Inflammatory macrophage treated with lipopolysaccharide for 1 hour (primary cell): ENCODE data around the gene RSF1.

Experiments used
- DNase-seq, 2 donors: peaks; one replicate each; pipeline ENCODE4 v3.0.0-alpha.2; 2020 to 2022

Gene RSF1

DNA sequence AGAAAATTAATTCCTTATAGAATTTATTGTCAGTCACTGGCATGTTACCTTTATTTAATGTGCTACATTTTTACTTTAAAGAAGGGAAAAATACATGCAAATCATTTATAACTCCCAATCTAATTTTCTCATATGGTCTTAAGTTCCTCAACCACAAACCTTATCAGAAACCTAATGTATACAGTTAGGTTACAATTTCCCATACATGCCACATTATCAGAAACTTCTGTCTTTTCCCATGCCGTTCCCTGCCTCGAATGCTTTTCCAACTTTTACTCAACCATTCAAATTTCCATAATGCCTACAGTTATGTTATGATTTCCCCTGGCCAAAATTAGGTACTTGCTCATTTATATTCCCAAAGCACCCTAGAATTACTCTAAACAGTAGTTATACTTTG lies 13.5 kb downstream of the RSF1 start:
- no peak for DNase-seq

DNA sequence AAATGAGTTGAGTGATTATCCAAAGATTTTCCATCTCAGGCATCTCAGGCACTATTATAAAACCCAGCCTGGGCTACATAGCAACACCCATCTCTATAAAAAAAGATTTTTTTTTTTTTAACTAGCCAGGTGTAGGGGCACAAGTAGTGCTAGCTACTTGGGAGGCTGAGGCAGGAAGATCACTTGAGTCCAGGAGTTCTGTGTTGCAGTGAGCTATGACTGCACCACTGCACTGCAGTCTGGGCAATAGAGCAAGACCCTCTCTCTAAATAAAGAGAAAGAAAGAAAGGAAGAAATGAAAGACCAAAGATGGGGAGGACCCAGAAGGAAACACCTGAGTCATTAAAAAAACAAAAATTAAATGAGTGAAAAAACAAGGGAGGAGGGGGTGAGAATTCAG lies 14.1 kb downstream of the RSF1 start:
- no peak for DNase-seq

DNA sequence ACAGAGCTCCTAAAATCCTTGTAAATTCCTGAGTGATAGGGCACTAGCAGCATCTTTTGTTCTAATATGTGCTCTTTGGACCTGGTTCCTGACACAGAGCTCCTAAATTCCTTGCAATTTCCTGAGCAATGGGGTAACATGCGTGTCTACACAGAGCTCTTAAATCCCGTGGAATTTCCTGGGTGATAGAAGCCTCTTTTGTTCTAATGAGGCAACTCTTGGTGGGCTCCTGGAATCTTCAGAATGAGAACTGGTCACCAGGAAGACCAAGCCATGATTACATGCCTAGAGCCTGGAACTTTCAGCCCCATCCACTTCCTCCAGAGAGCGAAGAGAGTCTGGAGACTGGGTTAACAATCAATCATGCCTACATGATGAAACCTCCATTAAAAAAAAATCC lies 19.0 kb downstream of the RSF1 start:
- no peak for DNase-seq

DNA sequence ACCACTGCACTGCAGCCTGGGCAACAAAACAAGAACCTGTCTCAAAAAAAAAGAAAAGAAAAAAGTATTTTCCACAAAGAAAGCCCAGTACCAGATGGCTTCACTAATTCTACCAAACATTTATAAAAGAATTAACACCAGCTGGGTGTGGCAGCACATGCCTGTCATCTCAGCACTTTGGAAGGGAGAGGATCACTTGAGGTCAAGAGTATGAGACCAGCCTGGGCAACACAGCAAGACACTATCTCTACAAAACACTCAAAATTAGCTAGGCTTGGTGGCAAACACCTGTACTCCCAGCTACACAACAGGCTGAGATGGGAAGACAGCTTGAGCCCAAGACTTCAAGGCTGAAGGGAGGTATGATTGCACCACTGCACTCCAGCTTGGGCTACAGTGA lies 20.1 kb downstream of the RSF1 start:
- no peak for DNase-seq

DNA sequence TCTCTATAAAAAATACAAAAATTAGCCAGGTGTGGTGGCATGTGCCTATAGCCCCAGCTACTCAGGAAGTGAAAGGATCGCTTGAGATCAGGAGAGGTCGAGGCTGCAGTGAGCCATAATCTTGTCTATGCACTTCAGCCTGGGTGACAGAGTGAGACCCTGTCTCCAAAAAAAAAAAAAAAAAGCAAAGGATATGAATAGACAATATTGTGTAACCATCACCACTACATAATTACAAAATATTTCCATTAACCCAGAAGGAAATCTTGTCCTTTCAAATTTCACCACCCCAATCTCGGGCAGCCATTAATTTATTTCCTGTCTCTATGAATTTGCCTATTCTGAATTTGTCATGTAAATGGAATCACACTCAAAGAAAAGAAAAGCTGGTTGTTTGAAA lies 21.2 kb downstream of the RSF1 start:
- peak; percentile 20 to 46 for DNase-seq

DNA sequence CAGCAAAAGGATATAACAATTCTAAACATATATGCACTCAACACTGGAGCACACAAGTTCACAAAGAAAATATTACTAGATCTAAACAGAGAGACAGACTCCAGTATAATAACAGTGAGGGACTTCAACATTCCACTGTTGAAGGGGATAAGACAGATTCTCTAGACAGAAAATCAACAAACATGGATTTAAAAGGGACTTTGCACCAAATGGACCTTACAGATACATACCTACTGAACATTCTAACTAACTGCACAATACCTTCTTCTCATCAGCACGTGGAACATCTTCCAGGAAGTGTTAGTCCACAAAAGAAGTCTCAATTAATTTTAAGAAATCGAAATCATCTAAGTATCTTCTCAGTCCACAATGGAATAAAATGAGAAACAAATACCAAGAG lies 26.6 kb downstream of the RSF1 start:
- no peak for DNase-seq

DNA sequence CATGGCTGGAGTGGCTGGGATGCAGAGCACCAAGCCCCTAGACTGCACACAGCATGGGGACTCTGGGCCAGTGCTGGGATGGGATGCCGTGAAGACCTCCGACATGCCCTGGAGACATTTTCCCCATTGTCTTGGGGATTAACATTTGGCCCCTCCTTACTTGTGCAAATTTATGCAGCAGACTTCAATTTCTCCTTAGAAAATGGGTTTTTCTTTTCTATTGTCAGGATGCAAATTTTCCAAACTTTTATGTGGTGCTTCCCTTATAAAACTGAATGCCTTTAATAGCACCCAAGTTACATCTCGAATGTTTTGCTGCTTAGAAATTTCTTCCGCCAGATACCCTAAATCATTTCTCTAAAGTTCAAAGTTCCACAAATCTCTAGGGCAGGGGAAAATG lies 29.2 kb downstream of the RSF1 start:
- no peak for DNase-seq

DNA sequence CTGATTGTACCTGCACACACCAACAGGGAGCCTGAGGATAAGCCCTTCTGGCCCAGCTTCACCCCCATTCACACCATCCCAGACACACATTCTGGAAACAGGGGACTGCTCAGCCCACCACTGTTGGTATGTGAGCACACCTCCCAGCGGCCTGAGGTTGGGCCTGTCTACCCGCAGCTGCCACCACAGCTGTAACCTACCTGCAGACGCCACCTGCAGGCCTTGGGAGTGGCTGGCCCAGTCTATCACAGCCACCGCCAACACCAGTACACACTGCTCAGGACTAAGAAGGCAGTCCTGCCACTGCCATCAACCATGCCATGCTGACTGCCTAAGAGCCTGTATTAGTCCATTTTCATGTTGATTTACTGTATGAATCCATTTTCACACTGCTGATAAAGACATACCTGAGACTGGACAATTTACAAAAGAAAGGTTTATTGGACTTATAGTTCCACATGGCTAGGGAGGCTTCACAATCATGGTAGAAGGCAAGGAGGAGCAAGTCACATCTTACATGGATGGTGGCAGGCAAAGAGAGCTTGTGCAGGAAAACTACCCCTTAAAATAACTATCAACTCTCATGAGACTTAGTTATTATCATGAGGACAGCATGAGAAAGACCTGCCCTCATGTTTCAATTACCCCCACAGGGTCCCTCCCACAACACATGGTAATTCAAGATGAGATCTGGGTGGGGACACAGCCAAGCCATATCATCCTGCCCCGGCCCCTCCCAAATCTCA lies 30.6 kb downstream of the RSF1 start:
- no peak for DNase-seq

DNA sequence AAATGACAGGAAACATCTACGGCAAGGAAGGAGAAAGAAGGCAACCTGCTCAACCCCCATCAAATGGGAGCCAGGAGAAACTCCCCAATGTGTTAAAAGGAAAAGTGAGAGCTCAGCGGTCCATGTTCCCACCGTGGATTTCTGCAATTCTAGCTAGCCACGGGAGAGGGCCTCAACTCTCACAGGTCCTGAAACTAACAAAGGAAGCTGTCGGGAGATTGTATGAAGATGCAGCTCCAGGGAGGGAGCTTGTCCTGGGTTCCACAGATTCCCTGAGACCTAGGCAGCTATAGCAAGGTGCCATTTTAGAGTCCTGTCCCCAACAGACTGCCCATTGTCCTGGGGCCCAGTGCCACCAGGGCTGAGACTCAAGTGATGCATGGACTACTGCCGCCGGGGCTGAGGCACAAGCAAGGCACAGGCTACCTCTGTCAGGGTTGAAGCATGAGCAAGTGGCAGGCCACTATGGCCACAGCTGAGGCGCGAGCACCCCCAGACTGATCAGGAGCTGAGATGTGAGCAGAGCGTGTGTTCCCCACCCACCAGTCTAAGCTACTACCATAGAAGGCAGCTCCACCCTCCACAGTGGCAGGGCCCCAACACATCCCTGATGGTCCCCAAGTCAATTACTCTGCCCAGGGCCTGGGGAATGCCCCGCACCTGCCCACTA lies 31.3 kb downstream of the RSF1 start:
- no peak for DNase-seq

DNA sequence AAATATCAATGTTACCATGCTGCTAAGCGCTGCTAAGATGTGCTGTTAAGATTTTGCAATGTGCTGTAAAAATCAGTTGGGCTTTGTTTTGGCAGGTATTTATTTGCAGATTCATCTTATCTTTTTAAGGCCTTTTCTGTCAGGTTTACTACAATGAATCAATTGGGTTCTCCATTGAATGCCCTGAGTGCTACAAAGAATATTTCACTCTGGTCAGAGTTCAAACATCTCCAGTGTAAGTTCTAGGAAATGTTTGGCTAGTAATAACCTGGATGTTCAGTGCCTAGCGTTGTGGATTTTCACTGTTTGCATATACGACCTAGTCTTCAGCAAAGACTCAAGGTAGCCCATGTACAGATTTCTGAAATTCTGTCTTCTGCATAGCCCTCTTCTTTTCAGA lies 36.0 kb downstream of the RSF1 start:
- no peak for DNase-seq

DNA sequence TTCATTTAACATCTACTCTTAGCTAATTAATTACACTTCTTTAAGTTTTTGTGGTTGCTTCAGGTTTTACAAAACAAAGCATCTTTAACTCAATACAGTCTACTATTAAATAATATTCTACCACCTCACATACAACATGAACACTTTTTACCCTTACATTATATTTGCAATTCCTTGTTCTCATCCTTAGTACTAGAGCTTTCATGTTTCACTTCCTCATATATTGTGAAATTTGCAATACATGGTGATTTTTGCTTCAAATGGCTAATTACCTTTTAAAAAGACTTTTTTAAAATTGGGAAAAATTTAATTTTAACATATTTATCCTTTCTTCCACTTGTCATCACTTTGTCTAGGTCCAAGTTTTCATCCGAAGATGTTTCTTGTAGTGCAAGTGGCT lies 37.5 kb downstream of the RSF1 start:
- peak; percentile 16 to 42 for DNase-seq

DNA sequence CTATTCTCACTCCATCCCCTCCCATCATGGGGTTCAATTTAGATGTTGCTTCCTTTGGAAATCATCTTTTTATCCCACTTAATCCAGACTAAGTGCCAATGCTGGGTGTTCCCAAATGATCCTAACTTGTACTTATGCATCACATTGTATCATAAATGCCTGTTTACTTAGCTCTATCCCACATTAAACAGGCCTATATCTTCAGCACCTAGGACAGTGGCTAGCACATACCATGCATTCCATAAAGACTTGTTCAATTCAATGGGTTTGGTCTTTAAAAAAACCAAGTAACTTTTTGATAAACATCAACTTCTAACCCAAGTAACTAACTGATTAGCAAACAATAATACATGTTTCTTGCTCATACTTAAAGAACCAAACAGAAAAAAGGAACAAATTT lies 40.6 kb downstream of the RSF1 start:
- no peak for DNase-seq

DNA sequence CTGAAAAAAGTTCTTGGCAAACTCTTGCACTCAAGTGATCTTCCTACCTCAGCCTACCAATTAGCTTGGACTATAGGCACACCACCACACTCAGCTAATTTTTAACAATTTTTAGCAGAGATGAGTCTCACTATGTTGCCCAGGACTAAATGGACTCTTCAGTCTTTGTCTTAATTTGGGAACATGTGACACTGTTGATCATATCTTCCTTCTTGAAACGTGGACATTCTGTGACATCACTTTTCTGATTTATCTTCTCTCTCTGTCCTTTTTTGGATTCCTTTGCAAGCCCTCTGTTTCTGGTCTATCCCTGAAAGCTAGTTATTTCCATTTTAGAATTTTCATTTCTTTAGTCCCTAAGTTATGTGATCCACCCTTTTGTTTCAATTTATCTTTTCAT lies 42.0 kb downstream of the RSF1 start:
- DNase-seq = no peak

DNA sequence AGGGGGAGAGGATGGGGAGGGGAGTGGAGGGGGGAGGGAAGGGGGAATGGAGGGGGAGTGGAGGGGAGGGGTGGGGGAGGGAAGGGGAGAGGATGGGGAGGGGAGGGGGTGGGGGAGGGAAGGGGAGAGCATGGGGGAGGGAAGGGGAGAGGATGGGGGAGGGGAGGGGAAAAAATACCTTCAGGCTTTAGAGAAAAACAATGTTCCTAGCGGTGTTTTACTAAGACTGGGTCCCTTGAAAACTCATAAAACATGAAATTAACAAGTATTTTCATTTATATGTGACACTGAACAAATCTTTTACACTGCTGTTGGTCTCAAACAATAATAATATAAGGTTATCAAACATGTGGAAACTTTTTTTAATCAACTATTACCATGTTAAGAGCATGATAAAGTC lies 42.4 kb downstream of the RSF1 start:
- DNase-seq = no peak

DNA sequence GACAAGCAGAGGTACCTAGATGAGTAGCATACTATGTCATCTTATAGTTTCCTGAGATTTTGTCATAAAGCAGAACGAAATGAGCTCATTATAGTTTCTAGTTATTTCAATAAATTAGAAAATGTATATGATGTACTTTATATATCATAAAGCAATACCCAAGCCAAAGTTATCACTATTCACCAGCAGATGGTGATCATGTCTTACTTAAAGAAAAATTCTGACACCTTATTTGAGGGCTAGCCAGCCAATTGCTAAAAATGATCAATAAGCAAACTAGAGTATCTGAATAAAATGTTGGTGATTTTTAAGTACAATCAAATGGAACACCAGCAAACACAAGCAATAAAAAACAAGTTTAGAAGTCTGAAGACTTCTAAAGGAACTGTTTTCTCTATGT lies 44.1 kb downstream of the RSF1 start:
- peak; percentile 11 to 48 for DNase-seq

DNA sequence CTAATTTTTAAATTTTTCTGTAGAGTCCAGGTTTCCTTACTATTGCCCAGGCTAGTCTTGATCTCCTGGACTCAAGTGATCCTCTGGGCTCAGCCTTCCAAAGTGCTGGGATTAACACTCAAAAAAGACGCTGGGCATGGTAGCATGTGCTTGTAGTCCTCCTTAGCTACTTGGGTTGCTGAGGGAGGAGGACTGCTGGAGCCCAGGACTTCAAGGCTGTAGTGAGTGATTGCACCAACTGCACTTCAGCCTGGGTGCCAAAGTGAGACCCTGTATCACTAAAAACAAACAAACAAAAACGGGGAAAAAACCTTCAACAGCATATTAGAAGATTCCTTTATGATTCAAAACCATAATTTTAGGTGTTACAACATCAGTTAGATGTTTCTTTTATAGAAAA lies 44.6 kb downstream of the RSF1 start:
- DNase-seq = no peak

DNA sequence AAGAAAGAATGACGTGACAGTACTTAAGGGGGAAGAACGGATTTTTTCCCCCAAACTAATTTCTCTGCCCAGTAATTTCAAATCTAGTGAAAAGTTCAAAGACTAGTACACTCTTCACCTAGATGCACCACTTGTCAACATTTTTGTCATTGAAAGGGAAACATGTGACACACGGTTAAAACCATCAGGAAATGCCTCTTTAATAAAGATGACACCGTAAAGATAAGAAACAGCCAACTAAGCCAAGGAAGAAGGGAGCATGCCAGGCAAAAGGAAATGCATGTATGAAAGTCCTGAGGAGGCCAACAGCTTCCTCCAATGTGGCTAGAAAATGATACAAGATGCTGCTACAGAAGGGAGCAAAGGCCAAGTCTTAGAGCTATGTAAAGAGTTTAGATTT lies 49.4 kb downstream of the RSF1 start:
- DNase-seq = no peak

DNA sequence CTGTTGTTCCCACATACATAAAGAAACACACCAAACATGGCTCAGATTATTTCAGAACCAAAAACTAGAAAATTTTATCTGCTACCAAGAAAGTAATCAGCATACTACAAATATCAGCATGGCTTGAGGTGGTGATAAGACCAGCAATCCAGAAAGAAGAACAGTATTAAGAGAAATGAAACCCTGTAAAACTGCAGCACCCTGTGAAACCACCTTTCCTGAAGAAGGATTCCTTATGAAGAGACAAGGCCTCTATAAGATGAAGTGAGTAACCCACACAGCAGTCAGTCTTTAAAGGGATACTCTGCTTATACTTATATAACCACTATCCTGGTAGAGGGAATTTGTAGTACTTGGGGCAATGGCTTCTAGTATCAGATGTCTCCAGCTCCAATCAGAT lies 49.9 kb downstream of the RSF1 start:
- DNase-seq = no peak

DNA sequence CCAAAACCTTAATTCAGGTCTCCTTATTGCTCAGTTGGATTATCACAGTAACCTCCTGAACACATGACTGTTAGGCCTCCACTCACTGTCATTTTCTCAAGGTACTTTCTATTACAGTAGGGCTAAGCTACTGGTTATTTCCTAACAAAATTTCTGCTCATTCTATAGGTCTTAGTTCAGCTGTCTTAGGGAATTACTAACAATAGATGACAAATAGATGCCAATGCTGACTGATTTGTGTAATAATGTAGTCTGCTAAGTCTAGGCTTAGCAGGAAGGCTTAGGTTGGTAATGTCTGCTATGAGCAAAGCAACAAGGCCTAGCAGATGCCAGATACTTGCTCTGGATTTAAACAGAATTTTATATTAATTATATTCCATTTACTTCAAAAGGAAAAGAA lies 58.1 kb downstream of the RSF1 start:
- no peak for DNase-seq

DNA sequence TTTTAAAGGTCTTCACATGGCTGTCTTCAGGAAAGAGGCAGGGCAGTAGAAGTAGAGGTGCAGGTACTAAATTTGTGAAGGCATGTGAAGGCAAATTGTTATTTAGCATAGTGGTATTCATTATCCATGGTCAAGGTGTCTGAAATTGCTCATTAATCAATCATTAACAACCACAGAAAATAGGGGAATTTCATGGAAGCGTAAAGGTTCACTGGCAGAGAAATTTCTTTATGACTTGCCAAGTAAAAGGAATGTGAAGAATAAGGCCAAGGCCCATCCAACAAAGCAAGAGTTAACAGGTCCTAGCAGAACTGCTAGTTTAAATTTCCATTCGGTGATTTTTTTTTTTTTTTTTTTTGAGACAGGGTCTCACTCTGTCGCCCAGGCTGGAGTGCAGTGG lies 59.0 kb downstream of the RSF1 start:
- no peak for DNase-seq

DNA sequence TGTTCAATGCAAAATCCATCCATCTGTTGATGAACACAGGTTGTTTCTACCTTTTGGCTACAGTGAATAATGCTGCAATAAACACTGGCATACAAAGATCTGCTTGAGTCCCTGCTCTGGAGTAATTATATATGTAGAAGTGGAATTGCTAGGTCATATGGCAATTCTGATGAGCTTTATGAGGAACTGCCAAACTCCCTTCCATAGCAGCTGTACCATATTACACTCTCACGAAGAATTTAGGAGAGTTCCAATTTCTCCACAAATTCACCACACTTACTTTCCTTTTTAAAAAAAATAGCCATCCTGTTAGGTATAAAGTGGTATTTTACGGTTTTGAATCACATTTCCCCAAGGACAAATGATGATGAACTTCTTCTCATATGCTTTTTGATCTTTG lies 62.2 kb downstream of the RSF1 start:
- no peak for DNase-seq

DNA sequence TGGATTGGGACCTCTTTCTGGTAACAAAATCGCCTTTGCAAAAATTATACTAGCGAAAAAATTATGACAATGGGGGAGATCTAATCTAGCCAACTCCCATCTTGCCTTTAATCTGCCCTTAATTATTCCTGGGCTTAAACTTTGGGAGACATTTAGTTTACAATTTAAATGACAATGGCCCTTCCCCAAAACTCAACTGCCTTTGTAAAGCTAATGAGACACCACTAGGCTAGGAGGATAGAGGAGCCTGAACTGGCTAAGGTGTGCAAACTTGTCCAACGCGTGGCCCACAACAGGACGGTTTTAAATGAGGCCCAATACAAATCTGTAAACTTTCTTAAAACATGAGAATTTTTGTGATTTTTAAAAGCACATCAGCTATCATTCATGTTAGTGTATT lies 67.3 kb downstream of the RSF1 start:
- DNase-seq = no peak

DNA sequence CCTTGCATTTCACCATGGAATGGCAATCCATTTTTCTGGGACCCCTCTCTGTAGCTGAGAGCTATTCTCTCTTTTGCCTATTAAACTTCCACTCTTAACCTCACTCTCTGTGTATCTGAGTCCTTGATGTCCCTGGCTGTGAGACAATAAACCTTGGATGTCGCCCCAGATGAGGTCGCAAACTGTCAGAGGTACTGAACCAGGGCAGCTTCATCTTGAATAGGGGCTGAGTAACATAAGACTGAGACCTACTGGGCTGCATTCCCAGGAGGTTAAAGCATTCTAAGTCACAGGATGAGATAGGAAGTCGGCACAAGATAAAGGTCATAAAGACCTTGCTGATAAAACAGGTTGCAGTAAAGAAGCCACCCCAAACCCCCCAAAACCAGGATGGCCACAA lies 68.0 kb downstream of the RSF1 start:
- no peak for DNase-seq

DNA sequence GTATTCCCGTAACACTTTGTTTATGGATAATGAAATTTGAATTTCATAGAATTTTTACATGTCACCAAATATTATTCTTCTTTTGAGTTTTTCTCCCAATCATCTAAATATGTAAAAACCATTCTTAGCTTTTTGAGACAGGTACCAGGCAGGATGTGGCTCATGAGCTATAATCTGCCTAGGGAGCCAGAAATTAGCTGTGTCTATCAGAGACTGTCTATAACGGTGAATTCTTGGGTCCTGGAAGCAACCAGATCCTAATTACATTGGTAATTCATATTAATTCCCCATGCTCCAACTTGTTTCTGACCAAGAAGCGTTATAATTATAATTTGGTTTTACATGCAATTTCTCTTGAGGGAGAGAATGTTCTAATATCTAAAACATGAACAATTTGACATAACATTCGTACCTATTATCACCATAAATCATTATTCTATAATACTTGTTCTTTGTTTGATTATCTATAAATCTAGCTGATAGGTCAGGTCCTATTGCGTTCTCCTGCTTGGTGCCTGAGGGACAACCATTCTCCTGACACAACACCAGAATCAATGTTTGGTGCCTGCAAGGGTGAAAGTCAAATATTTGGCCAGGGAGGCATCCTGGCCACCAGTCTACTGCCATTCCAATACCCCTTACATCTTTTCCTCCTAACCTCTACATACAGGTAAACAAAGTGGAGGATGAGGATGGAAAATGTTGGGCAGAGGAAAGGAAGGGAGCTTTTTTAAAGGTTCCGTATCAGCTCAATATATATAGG lies 69.9 kb downstream of the RSF1 start:
- DNase-seq = no peak
